SK-N-MC (cell line): ENCODE results near the gene C12orf54.
"Not testable (repeated sequence)": the region's sequence is repeated elsewhere in the genome, so short reads cannot be mapped to it uniquely, and the experiment has no call there.

Experiments used
- EZH2 ChIP-seq: fragments of 200-600 bp; sonication (generic); IDR thresholded peaks from one replicate; pipeline ENCODE4 v1.6.1; 2017; ENCODE audit warnings: antibody characterized with exemption
- POLR2AphosphoS5 ChIP-seq: IDR thresholded peaks from 2 replicates; pipeline ENCODE4 v1.6.1; 2012; ENCODE audit warnings: mild to moderate bottlenecking, low read depth, low read length, borderline replicate concordance

DNA sequence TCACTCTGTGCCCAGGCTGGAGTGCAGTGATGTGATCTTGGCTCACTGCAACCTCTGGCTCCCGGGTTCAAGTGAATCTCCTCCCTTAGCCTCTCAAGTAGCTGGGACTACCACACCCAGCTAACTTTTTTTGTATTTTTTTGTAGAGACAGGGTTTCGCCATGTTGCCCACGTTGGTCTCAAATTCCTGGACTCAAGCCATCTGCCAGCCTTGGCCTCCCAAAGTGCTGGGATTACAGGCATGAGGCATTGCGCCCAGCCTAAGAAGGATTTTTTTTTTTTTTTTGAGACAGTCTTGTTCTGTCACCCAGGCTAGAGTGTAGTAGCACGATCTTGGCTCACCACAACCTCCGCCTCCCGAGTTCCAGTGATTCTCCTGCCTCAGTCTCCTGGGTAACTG, 7.2 kb downstream of the C12orf54 start:
- not testable (repeated sequence) for TF ChIP-seq EZH2, POLR2AphosphoS5
